CD4-positive, alpha-beta T cell (primary cell): Measurements from ENCODE around the gene KIAA0825. TPM values are rescaled to one million over a fixed set of nuclear protein-coding genes. Genes with fewer than 3 reads are reported as not detected.

Experiments used
- ATAC-seq: fragments of 200-7000 bp; cut with Tn5 transposase; one replicate; pipeline ENCODE4 v1.10.0; 2022; ENCODE audit warnings: mild to moderate bottlenecking; ENCODE audit not compliant: poor library complexity
- CTCF ChIA-PET: fragments of 350-600 bp; sonication (Branson Sonifier 250); formaldehyde crosslinking; loops from one replicate; lab custom pipeline; 2021; ENCODE audit warnings: antibody characterized with exemption, inconsistent platforms; lab: Charles Lee
- POLR2A ChIA-PET: fragments of 350-600 bp; sonication (Branson Sonifier 250); formaldehyde crosslinking; loops from one replicate; lab custom pipeline; 2021; ENCODE audit warnings: antibody characterized with exemption, inconsistent platforms; lab: Charles Lee
- DNase-seq, 14 experiments: peaks; one replicate each; pipeline ENCODE4 v3.0.0-alpha.2; 2013 to 2020; ENCODE audit warnings: mixed read lengths in 2 of 14
- H3K27ac ChIP-seq, 2 donors: one replicate each; pipeline versions ENCODE4 v1.5.1 to v1.7.0; 2013; ENCODE audit warnings: low read length in 2 of 2, low read depth in 1 of 2, mild to moderate bottlenecking in 1 of 2
- H3K27me3 ChIP-seq, 2 experiments: 1 replicate in 1 of 2; 2 replicates in 1 of 2; pipeline versions ENCODE4 v1.6.1 to v1.7.0; 2013; ENCODE audit warnings: low read length in 2 of 2, control low read depth in 1 of 2, mild to moderate bottlenecking in 1 of 2, moderate library complexity in 1 of 2; ENCODE audit not compliant: insufficient read depth in 2 of 2, control insufficient read depth in 1 of 2
- H3K36me3 ChIP-seq: one replicate; pipeline ENCODE4 v1.6.1; 2013; ENCODE audit warnings: low read length, control low read depth; ENCODE audit not compliant: insufficient read depth
- H3K4me1 ChIP-seq: one replicate; pipeline ENCODE4 v1.6.1; 2013; ENCODE audit warnings: low read length, control low read depth; ENCODE audit not compliant: insufficient read depth
- H3K4me3 ChIP-seq: one replicate; pipeline ENCODE4 v1.5.1; 2013; ENCODE audit warnings: mild to moderate bottlenecking, low read length, moderate library complexity
- H3K9me3 ChIP-seq, 2 experiments: 1 replicate in 1 of 2; 2 replicates in 1 of 2; pipeline versions ENCODE4 v1.6.1 to v1.7.0; 2013; ENCODE audit warnings: low read length in 2 of 2, mild to moderate bottlenecking in 2 of 2, control low read depth in 1 of 2, moderate library complexity in 1 of 2; ENCODE audit not compliant: control insufficient read depth in 1 of 2, insufficient read depth in 1 of 2
- H3K27ac Mint-ChIP-seq: one replicate; pipeline ENCODE4 v1.8.0; 2020; ENCODE audit warnings: mixed read lengths
- H3K27me3 Mint-ChIP-seq: one replicate; pipeline ENCODE4 v1.8.0; 2021; ENCODE audit warnings: mixed read lengths
- H3K36me3 Mint-ChIP-seq: one replicate; pipeline ENCODE4 v1.8.0; 2021; ENCODE audit warnings: low read depth, mixed read lengths
- H3K4me1 Mint-ChIP-seq: one replicate; pipeline ENCODE4 v1.8.0; 2021; ENCODE audit warnings: low read depth, mixed read lengths
- H3K4me3 Mint-ChIP-seq: one replicate; pipeline ENCODE4 v1.8.0; 2020; ENCODE audit warnings: mild to moderate bottlenecking, mixed read lengths
- H3K9me3 Mint-ChIP-seq: one replicate; pipeline ENCODE4 v1.8.0; 2020; ENCODE audit warnings: mixed read lengths
- intact Hi-C, 2 experiments: fragments of 100-400 bp; cut with DNase I in 1 of 2; cut with micrococcal nuclease in 1 of 2; formaldehyde crosslinking; loops; one replicate each; pipeline versions ENCODE4 v1.15.1 to v1.9.0; 2023 to 2025; cut with DNase I, micrococcal nuclease
- polyA plus RNA-seq, 2 donors: library from polyadenylated mRNA; unstranded; fragments of 120-200 nt; gene quantifications; one replicate each; pipeline ENCODE4 v1.2.1, GENCODE V29; 2013
- total RNA-seq, 174 experiments: library from RNA in 2 of 174; stranded (reverse) in 2 of 174; gene quantifications; one replicate each; pipeline ENCODE4 v1.2.3 and lab custom pipeline; 2021 to 2026
- TF ChIP-seq, protein P1 (sequence below): fragments of 200-600 bp; IDR thresholded peaks from one replicate; pipeline ENCODE4 v1.8.0; 2022; ENCODE audit warnings: antibody characterized with exemption, mild to moderate bottlenecking

Gene KIAA0825, protein sequence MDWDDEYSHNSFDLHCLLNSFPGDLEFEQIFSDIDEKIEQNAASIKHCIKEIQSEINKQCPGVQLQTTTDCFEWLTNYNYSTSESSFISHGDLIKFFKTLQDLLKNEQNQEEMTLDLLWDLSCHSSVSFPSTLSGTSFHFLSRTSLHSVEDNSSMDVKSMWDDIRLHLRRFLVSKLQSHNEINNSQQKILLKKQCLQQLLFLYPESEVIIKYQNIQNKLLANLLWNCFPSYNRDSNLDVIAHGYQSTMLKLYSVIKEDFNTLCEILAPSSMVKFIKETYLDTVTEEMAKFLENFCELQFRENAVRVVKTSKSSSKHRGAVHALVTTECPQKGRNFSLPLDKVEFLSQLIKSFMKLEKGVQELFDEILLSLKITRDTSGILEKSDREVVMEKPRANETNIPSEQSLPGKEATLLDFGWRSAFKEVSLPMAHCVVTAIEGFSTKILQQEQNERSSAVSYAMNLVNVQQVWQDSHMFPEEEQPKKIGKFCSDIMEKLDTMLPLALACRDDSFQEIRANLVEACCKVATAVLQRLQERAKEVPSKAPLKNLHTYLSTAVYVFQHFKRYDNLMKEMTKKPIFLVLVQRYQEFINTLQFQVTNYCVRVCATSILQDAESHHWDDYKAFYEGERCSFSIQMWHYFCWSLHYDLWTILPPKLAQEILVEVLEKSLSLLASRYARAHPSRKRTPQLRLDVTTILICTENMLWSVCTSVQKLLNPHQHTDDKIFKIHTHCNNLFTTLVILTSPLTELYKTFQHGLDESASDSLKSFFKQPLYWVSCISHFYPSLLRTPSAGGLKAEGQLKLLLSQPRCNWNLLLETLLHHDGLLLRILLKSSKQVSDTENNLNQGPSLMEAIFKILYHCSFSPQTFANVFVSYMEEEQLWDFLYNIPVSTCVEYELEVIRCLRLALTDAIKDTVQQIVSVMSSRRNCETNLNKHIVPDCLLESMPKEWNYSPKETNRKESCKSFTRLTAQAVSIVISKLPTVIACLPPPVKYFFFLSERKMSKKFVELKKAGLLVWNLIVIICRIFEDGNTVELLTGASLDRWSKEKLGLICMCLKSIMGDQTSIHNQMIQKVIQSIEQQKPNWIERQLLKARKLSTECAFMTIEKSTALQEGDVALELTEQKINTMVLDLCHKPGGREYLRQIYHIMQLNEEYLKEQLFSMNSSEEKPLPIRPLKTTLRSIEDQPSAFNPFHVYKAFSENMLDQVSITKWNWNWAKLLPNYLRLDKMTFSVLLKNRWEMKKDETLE (N-terminal part only)
- 1 to 10 TPM; 1.5 to 1.6 TPM for total RNA-seq
- 1.7 TPM for polyA plus RNA-seq (2013, experiment 1 of 2)
- polyA plus RNA-seq (2013, experiment 2 of 2) = 2.5 TPM
- total RNA-seq (lab: John Stamatoyannopoulos, UW) = 0.80 to 14.8 (median 3.7) reads per million in 172 experiments

DNA sequence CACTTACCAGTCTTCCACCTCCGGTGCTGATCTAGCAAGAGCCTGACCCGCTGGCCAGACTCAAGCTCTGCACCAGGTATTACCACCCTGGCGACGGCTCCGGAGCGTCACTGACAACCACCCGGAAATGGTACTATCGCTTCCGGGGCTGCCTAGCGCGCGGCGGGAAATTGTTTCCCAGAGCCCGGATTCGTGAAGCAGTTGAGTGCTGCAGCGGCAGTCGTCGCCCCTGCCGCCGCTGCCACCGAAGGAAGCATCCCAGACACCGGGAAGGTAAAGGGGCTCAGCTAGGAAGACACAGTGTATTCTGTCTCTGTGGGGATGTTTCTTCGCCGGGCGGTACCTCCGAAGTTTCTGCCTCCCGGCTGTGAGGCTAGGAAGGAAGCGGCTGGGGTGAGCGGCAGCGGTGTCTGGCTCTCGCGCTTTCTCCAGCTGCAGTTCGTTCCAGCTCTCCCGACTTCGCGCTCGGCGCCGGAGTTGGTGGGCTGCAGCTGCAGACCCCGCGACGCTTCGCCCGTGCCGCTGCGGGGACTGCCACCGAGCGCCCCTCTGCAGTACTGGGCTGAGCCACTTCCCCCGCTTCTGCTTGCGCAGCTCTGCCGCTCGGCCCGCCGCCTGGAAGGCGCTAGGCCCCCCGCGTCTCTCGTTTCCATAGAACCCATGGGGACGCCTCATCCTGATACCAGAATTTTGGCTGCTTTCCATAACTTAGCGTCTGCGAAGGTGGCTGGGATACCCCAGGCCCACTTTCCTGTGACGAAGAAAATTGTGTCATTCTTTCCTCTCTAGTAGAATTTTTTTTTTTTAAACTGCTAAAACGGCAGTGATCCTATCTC, at the start of gene KIAA0825, which contains the start of gene SLF1:
TSS of gene KIAA0825 (minus strand) at position 112 of the 836 bp plus-strand sequence. CDS start 81,478 bp downstream, outside the sequence.
TSS of gene SLF1 (plus strand) at position 177 of the 836 bp plus-strand sequence. CDS start 10,142 bp downstream, outside the sequence.
- H3K4me1 Mint-ChIP-seq = peaks cover 51% of the 10 kb centered on the region
- DNase-seq = peak; percentile 71 to 92 (median 80)
- ChIA-PET POLR2A (interaction anchor here (0.6 to 1.4 kb wide), 2 partner anchors 41 to 529 kb away, joined by 3 to 6 read pairs; no protein-coding TSS in a partner anchor), CTCF (interaction anchor here (1.0 to 1.6 kb wide), 3 partner anchors 10 to 119 kb away, joined by 3 to 4 read pairs (median 4); no protein-coding TSS in a partner anchor)
- TF ChIP-seq, protein P1, sequence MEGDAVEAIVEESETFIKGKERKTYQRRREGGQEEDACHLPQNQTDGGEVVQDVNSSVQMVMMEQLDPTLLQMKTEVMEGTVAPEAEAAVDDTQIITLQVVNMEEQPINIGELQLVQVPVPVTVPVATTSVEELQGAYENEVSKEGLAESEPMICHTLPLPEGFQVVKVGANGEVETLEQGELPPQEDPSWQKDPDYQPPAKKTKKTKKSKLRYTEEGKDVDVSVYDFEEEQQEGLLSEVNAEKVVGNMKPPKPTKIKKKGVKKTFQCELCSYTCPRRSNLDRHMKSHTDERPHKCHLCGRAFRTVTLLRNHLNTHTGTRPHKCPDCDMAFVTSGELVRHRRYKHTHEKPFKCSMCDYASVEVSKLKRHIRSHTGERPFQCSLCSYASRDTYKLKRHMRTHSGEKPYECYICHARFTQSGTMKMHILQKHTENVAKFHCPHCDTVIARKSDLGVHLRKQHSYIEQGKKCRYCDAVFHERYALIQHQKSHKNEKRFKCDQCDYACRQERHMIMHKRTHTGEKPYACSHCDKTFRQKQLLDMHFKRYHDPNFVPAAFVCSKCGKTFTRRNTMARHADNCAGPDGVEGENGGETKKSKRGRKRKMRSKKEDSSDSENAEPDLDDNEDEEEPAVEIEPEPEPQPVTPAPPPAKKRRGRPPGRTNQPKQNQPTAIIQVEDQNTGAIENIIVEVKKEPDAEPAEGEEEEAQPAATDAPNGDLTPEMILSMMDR = no peak
- peak within 1 kb of the TSS; percentile 89 for H3K27ac Mint-ChIP-seq
- H3K27me3 Mint-ChIP-seq = no peaks in the 10 kb centered on the region
- H3K4me3 Mint-ChIP-seq = peak within 1 kb of the TSS; percentile 92
- Histone ChIP-seq H3K27me3 (no peaks in the 10 kb centered on the region), H3K27ac (peak within 1 kb of the TSS; percentile 37 to 67), H3K36me3 (no peaks in the 10 kb centered on the region), H3K4me1 (peaks cover 20% of the 10 kb centered on the region), H3K9me3 (no peaks in the 10 kb centered on the region), H3K4me3 (peak within 1 kb of the TSS; percentile 93)
- H3K36me3 Mint-ChIP-seq = peaks cover 16% of the 10 kb centered on the region
- ATAC-seq = peak; percentile 87
- H3K9me3 Mint-ChIP-seq = no peaks in the 10 kb centered on the region
- intact Hi-C loops = loop anchor here (5.0 to 10.0 kb wide), 3 partner anchors 91 to 1024 kb away; a partner anchor contains a TSS

DNA sequence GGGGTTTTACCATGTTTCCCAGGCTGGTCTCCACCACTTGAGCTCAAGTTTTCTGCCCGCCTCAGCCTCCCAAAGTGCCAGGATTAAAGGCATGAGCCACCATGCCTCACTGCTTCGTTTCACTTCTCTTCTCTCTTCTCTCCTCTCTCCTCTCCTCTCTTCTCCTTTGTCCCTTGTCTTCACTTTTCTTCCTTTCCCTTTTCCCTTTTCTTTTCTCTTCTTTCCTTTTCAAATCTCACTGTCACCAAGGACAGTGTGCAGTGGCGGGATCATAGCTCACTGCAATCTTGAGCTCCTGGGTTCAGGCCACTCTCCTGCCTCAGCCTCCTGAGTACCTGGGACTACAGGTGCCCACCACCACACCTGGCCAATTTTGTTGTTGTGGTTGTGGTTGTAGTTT, 49.5 kb upstream of the KIAA0825 start:
- no peak overlapping the region for H3K27ac ChIP-seq
- Mint-ChIP-seq H3K4me1 (no peaks in the 10 kb centered on the region), H3K27ac (no peak overlapping the region), H3K36me3 (peaks cover 61% of the 10 kb centered on the region), H3K27me3 (no peaks in the 10 kb centered on the region), H3K4me3 (no peak overlapping the region), H3K9me3 (no peaks in the 10 kb centered on the region)
- DNase-seq = no peak
- ChIA-PET POLR2A (no interaction called here), CTCF (no interaction called here)
- no peaks in the 10 kb centered on the region for H3K9me3 ChIP-seq
- no peak for ATAC-seq
- no peaks in the 10 kb centered on the region for H3K27me3 ChIP-seq
- peaks cover 12% of the 10 kb centered on the region for H3K36me3 ChIP-seq
- H3K4me1 ChIP-seq = no peaks in the 10 kb centered on the region
- H3K4me3 ChIP-seq = no peak overlapping the region
- TF ChIP-seq, protein P1 = no peak
- intact Hi-C loops = no loop called here
